ENCODE measurements around the gene BARD1.

DNA sequence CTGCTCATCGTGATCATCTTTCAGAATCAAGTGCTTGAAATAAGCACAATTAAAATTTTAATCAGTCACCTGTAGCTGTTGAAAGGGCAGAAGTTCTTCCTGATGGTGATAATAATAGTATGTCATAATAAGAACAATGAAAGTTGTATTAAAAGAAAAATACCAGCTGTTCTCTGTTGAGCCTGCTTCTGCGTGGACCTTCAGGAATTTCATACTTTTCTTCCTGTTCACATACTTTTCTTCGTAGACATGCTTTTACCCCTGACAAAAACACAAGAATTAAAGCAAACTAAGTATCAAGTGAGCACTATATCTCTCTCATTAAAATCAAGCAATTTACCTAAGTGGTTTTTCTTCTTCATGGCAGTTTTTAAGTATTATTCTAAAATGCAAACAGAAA, 79.2 kb downstream of the BARD1 start:
- TF ChIP-seq EZH2 (IDR thresholded peaks at IDR 0.05; ENCODE audit: borderline replicate concordance): no peak
- TF ChIP-seq, protein P1, sequence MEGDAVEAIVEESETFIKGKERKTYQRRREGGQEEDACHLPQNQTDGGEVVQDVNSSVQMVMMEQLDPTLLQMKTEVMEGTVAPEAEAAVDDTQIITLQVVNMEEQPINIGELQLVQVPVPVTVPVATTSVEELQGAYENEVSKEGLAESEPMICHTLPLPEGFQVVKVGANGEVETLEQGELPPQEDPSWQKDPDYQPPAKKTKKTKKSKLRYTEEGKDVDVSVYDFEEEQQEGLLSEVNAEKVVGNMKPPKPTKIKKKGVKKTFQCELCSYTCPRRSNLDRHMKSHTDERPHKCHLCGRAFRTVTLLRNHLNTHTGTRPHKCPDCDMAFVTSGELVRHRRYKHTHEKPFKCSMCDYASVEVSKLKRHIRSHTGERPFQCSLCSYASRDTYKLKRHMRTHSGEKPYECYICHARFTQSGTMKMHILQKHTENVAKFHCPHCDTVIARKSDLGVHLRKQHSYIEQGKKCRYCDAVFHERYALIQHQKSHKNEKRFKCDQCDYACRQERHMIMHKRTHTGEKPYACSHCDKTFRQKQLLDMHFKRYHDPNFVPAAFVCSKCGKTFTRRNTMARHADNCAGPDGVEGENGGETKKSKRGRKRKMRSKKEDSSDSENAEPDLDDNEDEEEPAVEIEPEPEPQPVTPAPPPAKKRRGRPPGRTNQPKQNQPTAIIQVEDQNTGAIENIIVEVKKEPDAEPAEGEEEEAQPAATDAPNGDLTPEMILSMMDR (IDR thresholded peaks at IDR 0.05; ENCODE audit: poor library complexity): no peak

All from hepatocyte (in vitro differentiated cells).